ENCODE measurements around the gene IL7R. TPM values are rescaled to one million over a fixed set of nuclear protein-coding genes. Genes with fewer than 3 reads are reported as not detected.
"Not testable (repeated sequence)": the region's sequence is repeated elsewhere in the genome, so short reads cannot be mapped to it uniquely, and the experiment has no call there.

The IL7R gene
- total RNA-seq, 4 donors from 2014 or later: 2.8 to 6.3 (median 5.7) TPM

DNA sequence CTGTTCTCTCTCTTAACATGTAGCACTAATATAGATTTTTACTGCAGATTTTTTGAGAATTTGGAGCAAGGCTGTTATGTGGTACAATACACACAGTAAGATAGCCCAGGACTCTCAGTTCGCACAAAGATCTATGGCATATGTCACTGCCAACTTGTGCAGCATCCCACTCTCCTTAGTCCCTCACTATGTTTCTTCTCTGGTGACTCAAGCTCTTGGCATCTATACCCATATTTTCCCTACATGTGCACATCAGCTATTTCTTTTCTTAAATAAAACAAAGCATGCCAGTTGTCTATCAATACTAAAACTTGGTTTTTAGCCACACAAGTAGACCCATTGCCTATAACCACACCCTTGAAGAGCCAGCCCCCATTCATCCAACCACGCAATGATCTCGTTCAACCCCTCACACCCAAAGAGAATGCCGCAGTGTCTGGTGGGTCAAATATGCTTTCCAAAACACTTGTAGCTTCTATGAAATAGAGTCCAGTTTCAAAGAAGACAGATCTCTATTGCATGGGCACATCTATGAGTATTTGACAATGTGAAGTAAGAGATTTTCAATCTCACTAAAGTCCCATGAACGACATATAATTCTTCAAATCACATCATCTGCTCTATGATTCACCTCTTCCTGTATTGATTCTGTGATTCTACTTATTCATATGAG lies 18.2 kb upstream of the IL7R start:
- H3K4me3 ChIP-seq: no peak overlapping the region
- TF ChIP-seq EP300 (IDR thresholded peaks at IDR 0.05) (no peak), POLR2A (IDR thresholded peaks at IDR 0.05) (no peak)
- TF ChIP-seq, protein P1, sequence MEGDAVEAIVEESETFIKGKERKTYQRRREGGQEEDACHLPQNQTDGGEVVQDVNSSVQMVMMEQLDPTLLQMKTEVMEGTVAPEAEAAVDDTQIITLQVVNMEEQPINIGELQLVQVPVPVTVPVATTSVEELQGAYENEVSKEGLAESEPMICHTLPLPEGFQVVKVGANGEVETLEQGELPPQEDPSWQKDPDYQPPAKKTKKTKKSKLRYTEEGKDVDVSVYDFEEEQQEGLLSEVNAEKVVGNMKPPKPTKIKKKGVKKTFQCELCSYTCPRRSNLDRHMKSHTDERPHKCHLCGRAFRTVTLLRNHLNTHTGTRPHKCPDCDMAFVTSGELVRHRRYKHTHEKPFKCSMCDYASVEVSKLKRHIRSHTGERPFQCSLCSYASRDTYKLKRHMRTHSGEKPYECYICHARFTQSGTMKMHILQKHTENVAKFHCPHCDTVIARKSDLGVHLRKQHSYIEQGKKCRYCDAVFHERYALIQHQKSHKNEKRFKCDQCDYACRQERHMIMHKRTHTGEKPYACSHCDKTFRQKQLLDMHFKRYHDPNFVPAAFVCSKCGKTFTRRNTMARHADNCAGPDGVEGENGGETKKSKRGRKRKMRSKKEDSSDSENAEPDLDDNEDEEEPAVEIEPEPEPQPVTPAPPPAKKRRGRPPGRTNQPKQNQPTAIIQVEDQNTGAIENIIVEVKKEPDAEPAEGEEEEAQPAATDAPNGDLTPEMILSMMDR (IDR thresholded peaks at IDR 0.05): no peak
- 83 to 85% methylated on average over 5 of the region's 5 CpGs for WGBS, 2 donors
- no peak overlapping the region for H3K27ac ChIP-seq
- H3K9me3 ChIP-seq: no peaks in the 10 kb centered on the region
- no peaks in the 10 kb centered on the region for H3K36me3 ChIP-seq
- no peak for DNase-seq (ENCODE audit: low spot score in 2 of 2)
- no peaks in the 10 kb centered on the region for H3K27me3 ChIP-seq
- no peaks in the 10 kb centered on the region for H3K4me1 ChIP-seq

DNA sequence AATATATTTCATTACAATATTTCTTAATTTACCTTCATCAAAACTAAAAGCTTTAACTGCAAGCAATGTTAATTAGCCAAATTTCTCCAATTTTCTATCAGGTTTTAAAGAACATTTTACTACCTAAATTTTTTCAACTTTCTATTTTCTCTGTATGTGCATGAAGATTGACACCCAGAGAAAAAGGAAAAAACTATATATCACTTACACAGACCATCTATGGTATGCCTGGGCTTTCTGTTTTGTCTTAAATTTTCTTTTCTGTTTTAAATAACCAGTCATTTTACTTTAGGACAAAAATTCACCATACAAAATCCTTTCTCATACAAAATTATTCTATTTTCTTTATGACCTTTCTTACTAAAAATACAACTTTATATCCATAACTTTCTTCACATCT lies 13.8 kb upstream of the IL7R start:
- H3K36me3 ChIP-seq: no peaks in the 10 kb centered on the region
- TF ChIP-seq EP300 (IDR thresholded peaks at IDR 0.05) (no peak), POLR2A (IDR thresholded peaks at IDR 0.05) (no peak)
- TF ChIP-seq, protein P1 (IDR thresholded peaks at IDR 0.05): no peak

DNA sequence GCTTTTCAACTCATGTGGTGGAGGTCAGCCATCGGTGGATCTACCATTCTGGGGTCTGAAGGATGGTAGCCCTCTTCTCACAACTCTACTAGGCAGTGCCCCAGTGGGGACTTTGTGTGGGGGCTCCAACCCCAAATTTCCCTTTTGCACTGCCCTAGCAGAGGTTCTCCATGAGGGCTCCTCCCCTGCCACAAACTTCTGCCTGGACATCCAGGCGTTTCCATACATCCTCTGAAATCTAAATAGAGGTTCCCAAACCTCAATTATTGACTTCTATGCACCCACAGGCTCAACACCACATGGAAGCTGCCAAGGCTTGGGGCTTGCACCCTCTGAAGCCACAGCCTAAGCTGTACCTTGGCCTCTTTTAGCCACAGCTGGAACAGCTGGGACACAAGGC lies 11.2 kb upstream of the IL7R start:
- peaks cover 0 to 12% (median 0%) of the 10 kb centered on the region in 4 donors for H3K9me3 ChIP-seq
- H3K27ac ChIP-seq; H3K27me3 ChIP-seq; H3K36me3 ChIP-seq; H3K4me1 ChIP-seq; DNase-seq (ENCODE audit: low spot score in 2 of 2); H3K4me3 ChIP-seq: not testable (repeated sequence)
- 79 to 83% methylated on average over 2 of the region's 2 CpGs for WGBS, 2 donors

More for the DNA sequence above, 13.8 kb upstream of the IL7R start:
- H3K4me1 ChIP-seq: no peaks in the 10 kb centered on the region
- H3K27me3 ChIP-seq: no peaks in the 10 kb centered on the region
- H3K9me3 ChIP-seq: peaks cover 0 to 12% (median 0%) of the 10 kb centered on the region in 4 donors
- no peak for DNase-seq (ENCODE audit: low spot score in 2 of 2)
- no peak overlapping the region for H3K4me3 ChIP-seq
- H3K27ac ChIP-seq: no peak overlapping the region

DNA sequence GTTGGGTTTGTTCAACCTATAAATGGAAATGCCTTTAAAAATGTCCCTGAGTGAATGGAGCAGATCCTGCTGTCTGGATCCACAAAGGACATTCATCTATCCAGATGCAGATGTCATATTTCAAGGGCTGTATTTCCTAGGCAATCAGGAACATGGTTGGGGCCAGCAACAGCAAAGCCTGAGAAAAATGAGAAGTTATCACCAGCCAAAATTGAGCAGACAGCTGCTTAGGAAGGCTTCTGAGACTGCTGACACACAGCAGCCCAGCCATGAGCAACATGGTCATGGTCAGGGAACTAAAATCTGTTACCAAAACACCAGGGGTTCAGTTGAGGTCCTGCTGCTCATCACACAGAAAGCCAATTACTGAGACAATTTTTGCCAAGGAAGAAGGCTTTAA lies 9.2 kb upstream of the IL7R start:
- TF ChIP-seq EP300 (IDR thresholded peaks at IDR 0.05) (no peak), POLR2A (IDR thresholded peaks at IDR 0.05) (no peak)
- TF ChIP-seq, protein P1 (IDR thresholded peaks at IDR 0.05): no peak
- no peaks in the 10 kb centered on the region for H3K36me3 ChIP-seq

DNA sequence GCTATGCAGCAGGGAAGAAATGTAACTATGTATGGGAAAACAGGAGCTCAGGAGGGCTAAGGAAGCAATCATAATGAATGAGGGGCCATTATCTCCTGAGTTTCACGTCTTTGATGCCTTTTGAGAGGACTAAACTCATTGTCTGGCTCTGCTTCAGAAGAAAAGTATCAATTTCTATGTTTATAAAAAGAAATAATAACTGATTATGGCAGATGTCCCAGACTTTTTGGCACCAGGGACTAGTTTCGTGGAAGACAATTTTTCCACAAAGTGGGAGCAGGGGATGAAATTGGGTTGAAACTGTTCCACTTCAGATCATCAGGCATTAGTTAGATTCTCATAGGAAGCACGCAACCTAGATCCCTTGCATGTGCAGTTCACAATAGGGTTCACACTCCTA lies 8.7 kb upstream of the IL7R start:
- no peak for DNase-seq (ENCODE audit: low spot score in 2 of 2)
- Histone ChIP-seq H3K27me3 (no peaks in the 10 kb centered on the region), H3K36me3 (no peaks in the 10 kb centered on the region), H3K9me3 (peaks cover 0 to 12% (median 0%) of the 10 kb centered on the region in 4 donors), H3K4me1 (peaks cover 0 to 18% (median 8%) of the 10 kb centered on the region in 4 donors), H3K27ac (no peak overlapping the region), H3K4me3 (no peak overlapping the region)
- 50 to 52% methylated on average over 3 of the region's 3 CpGs for WGBS, 2 donors
- TF ChIP-seq EP300 (IDR thresholded peaks at IDR 0.05) (no peak), POLR2A (IDR thresholded peaks at IDR 0.05) (no peak)
- TF ChIP-seq, protein P1 (IDR thresholded peaks at IDR 0.05): no peak

More for the DNA sequence above, 9.2 kb upstream of the IL7R start:
- DNase-seq (ENCODE audit: low spot score in 2 of 2): no peak
- Histone ChIP-seq H3K9me3 (peaks cover 0 to 12% (median 0%) of the 10 kb centered on the region in 4 donors), H3K4me1 (peaks cover 0 to 13% (median 5%) of the 10 kb centered on the region in 4 donors), H3K27ac (no peak overlapping the region), H3K4me3 (no peak overlapping the region), H3K27me3 (no peaks in the 10 kb centered on the region)
